Skeletal muscle cell (primary cell): ENCODE data around the gene FAAP100.
"Not testable (repeated sequence)": the region's sequence is repeated elsewhere in the genome, so short reads cannot be mapped to it uniquely, and the experiment has no call there.

ENCODE experiments used
- DNase-seq: peaks from one replicate; pipeline ENCODE4 v3.0.0-alpha.2; 2010; ENCODE audit warnings: low read depth
- H3K4me3 ChIP-seq: 2 replicates; pipeline ENCODE4 v1.5.1; 2011; ENCODE audit warnings: low read depth, mild to moderate bottlenecking, control low read depth, low read length, moderate library complexity

The FAAP100 gene, protein sequence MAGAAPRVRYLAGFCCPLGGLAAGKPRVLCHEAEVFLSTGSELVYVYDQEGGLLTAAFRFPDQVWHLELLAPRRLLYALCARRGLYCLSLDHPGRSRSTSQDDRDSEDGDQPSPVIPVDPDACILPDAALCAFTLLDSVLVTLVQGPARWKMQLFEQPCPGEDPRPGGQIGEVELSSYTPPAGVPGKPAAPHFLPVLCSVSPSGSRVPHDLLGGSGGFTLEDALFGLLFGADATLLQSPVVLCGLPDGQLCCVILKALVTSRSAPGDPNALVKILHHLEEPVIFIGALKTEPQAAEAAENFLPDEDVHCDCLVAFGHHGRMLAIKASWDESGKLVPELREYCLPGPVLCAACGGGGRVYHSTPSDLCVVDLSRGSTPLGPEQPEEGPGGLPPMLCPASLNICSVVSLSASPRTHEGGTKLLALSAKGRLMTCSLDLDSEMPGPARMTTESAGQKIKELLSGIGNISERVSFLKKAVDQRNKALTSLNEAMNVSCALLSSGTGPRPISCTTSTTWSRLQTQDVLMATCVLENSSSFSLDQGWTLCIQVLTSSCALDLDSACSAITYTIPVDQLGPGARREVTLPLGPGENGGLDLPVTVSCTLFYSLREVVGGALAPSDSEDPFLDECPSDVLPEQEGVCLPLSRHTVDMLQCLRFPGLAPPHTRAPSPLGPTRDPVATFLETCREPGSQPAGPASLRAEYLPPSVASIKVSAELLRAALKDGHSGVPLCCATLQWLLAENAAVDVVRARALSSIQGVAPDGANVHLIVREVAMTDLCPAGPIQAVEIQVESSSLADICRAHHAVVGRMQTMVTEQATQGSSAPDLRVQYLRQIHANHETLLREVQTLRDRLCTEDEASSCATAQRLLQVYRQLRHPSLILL

DNA sequence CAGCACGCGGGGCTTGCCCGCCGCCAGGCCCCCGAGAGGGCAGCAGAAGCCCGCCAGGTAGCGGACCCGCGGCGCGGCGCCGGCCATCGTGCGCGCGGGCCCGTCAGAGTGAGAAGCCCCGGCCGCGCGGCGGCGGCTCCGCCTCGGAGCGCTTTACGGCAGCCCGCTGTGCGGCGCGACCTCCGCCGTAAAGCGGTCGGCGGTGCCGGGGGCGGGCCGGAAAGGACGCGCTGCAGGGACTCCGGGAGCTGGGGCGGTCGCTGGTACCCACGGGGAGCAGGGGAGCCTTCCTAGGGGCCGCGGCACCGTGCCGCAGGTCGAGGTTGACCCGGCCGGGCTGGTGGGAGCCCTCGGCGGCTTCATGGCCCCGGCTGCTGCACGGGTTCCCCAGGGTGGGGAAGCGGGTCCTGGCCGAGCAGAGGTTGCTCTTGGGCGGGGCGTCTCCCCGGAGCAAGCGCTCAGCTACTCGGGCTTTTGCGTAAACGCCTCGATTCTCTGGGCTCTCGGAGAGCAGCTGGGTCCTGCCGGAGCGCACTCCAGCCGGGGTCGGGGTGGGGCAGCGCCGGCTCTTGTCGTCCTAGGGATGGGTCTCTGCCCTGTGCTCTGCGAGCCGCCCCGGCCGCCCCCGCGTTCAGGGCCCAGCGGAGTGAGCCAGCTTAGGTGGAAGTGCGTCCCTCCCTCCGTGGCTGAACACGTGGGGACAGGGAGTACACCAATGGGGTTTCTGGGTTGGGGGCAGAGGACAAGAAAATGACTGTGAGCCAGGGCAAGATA, at the start of gene FAAP100:
Gene FAAP100 (minus strand): TSS at position 110 of the 774 bp plus-strand sequence. CDS start 23 bp downstream, at position 87.
- peak within 1 kb of the TSS; percentile 93 for H3K4me3 ChIP-seq
- peak; percentile 39 for DNase-seq

DNA sequence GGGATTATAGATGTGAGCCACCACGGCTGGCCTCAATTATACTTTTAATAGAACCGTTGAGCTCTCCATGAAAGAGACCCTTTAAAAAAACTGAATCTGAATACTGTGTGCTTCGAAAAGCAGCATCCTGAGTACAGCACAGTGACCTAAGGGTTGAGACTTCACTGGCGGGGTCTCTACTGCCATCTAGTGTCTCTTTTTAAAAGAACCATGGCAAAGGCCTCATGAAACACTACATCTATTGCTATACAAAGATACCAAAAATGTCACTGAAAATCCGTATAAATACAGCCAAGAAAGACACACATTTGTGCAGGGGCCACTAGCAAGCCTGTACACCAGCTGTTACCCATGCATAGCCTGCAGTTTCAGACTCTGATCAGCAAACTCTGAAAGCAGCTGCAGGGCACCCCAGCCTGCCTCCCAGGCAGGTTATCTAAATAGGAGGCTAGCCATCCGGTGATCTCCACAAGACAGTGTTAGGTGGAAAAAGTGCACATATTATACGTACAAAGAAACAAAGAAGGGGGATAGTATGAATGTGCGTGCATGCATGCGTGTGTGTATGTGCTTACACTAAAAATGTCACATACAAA, 49.5 kb upstream of the FAAP100 start:
- peak; percentile 47 for DNase-seq
- H3K4me3 ChIP-seq = no peak overlapping the region

DNA sequence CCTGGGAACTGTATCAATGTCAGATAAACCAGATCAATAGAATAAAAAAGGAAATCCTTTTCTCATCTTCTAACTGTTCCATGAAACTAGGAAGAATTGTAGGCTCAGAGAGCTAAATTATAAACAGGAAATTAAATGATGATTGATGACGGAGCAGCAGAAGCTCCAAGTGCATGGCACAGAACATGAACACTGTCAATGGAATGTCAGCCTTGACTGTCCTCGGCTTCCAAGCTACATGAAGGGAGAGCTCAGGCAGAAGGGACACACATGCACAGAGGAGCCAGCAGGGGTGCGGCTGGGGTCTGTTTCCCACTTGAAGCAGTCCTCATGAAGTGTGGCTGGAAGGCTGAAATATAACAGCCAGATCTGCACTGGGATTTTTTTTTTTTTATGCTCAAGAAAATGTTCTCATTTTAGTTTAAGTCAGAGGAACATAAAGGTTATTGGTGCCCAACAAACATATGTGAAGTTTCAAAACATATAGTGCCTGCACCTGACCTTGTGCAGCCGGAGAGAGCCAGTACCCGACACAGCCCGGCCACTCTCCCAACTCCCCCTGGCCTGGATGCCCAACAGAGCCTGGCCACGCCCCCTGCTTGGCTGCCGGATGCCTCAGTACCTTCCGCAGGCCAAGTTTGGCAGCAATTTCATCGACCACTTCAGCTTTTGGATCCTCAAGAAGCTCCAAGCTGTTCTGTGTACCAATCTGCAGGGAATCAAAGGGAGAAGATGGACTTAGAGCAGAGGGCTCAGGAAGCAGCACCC, 47.8 kb upstream of the FAAP100 start:
- no peak overlapping the region for H3K4me3 ChIP-seq
- no peak for DNase-seq

DNA sequence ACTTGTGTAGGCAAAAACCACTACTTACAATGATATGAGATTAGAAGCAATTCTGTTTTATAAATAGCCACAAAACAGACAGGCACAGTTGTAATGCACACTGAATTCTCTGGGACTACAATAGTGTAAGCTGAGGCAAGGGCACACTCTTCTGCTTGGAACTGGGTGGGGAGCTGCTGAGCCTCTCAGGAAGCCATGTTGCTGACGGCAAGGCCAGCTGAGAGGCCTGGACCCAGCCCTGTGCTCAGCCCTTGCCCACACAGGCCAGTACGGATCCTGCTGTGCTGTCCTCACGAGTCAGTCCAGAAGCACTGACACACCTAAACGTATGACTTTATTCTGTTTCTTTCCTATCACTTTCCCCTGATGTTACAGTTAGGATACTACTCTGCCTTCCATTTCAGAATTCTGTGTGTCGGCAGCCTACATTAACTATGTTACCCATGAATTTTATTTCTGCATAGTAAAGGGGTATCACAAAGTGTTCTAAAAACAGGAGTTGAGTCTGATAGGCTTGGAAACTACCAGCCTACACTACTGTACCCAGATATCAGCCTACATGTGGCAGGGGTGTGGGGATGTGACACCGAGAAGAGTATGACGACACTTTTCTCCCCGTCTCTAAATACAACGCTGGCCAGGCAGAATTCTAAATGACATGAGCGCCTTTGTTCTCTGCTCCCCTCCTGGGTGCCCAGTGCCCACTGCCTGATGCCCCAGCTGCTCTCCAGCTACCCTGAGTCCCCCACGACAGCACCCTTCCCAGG, 41.1 kb upstream of the FAAP100 start:
- no peak overlapping the region for H3K4me3 ChIP-seq
- DNase-seq = no peak

DNA sequence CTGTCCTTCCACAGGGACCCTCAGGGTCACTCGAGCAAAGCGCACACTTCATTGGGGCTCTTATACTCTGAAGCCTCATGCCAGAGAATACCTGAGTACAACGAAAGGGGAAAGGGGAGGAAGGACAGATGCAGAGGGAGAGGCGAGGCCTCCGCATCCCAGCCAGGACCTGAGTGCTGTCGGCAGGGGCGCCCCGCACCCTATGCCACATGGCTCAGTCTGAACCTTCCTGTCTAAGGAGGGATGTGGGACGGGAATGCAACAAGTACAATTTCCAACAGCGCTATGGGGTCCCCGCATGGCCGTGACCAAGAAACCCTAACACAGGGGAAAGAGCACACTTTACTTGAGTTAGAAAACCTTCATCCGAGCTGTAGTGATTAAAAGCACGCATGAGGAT, 39.8 kb upstream of the FAAP100 start:
- no peak overlapping the region for H3K4me3 ChIP-seq
- DNase-seq = no peak

DNA sequence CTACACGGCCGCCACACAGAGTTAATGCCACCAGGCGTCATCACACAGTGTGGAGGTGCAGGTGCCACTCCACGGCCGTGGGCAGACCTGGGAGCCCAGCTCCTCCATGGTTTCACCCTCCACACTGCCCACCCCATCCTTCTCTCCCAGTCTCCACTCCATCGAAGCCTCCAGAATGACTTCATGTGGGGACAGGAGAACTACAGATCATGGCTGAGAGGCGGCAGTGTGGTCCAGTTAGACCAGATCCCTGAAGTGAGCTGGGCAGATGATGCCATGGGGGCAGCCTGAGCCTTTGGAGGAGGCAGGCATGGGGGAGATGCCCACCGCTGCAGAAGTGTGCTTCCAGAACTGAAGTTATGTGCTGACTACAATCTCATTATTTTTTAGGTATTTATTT, 38.0 kb upstream of the FAAP100 start:
- H3K4me3 ChIP-seq = no peak overlapping the region
- no peak for DNase-seq

DNA sequence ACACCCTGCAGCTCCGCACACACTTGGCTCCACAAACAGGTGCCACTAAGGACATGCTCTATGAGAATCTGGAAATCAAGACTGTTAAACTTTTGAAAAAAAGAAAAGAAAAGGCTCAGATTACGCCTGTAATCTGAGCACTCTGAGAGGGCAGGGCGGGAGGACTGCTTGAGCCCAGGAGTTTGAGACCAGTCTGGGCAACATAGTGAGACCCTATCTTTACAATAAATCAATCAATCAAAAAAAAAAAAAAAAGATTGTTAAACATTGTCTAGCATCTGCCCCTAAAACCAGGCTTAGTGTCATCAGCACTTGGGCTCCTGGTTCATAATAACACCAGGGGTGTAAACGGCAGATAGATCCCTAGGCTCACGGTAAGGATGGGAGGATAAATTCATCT, 37.5 kb upstream of the FAAP100 start:
- DNase-seq = no peak

DNA sequence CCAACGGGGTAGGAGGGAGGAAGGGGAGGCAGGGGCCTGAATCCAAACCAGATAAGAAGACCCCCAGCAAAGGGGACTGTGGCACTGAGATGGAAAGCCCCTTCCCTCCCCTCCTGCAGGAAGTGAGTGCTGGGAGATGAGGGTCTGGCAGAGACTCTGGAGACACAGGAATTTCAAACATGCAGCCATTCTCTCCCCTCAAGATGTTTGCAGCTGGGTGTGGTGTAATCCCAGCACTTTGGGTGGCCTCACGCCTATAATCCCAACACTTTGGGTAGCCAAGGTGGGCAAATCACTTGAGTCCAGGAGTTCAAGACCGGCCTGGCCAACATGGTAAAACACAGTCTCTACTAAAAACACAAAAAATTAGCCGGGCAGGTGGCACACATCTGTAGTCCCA, 33.9 kb upstream of the FAAP100 start:
- DNase-seq = no peak
- H3K4me3 ChIP-seq = no peak overlapping the region

More for the DNA sequence above, 37.5 kb upstream of the FAAP100 start:
- no peak overlapping the region for H3K4me3 ChIP-seq

DNA sequence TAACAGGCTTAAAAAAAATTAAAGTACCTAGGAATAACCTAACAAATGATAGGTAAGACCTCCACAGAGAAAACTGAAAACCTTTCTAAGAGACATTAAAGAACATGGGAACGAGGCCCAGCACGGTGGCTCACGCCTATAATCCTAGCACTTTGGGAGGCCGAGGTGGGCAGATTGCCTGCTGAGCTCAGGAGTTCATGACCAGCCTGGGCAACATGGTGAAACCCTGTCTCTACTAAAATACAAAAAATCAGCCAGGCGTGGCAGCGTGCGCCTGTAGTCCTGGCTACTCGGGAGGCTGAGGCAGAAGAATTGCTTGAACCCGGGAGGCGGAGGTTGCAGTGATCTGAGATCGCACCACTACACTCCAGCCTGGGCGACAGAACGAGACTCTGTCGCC, 32.6 kb upstream of the FAAP100 start:
- not testable (repeated sequence) for DNase-seq, H3K4me3 ChIP-seq

DNA sequence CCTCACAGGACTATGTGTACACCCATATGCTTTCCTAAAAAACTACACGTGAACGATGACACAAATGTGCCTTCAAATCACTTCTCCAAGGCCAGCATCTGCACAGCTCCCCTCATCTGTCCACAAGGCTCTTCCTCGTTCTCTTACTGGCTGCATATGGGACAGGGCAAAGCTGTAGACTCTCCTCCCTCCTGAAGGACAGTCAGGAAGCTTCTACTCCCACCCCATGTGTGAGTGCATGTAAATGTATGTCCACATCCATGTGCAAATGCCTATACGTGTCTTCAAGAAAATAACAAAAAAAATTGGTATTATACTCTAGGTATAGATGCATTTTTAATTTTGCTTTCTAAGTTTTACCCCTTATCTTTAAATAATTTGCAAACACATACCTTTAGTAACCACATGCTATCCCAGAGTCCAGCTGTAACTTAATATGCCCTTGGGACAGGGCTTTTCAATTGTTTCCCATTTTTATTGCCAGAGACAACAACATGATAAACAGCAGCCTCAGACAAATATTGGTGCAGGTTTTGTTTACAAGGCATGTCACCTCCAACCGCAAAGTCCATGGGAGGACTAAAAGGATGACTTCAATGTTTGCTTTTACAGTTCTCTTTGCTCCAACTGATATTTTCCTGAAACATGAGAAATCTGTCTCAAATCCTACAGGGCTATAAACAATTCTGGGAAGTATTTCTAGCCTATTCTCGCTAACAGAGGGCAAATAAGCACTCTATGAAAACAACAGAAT, 31.6 kb upstream of the FAAP100 start:
- DNase-seq = no peak
- H3K4me3 ChIP-seq = no peak overlapping the region

DNA sequence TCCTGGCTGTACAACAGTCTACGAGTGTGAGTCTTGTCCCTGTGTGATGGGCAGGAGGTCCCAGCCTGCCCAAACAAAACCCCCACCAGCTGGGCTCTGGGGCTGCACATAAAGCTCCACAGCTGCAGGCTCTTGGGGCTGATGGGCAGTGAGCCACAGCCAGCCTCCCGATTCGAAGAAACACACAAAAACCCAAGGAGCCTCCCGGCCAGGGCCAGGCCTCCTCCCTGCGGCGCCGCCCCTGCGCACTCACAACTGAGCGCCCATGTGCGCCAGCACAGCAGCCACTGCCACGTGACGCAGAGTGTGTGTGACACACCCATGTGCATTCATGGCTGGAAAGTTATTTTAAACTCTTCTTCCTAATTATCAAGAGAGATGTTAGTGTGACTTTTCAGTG, 30.6 kb upstream of the FAAP100 start:
- no peak overlapping the region for H3K4me3 ChIP-seq
- DNase-seq = no peak

DNA sequence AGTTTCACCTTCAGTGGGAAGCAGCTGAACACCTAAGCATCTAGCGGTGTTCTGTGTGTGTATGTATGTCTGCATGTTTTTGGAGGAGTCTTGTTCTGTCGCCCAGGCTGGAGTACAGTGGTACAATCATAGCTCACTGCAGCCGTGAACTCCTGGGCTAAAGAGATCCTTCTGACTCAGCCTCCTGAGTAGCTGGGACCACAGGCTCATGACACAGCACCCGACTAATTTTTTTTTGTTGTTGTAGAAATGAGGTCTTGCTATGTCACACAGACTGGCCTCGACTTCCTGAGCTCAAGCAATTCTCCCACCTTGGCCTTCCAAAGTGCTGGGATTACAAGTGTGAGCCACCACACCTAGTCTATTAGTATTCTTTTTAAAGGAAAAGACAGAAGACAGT, 30.2 kb upstream of the FAAP100 start:
- DNase-seq = no peak
- H3K4me3 ChIP-seq = no peak overlapping the region

DNA sequence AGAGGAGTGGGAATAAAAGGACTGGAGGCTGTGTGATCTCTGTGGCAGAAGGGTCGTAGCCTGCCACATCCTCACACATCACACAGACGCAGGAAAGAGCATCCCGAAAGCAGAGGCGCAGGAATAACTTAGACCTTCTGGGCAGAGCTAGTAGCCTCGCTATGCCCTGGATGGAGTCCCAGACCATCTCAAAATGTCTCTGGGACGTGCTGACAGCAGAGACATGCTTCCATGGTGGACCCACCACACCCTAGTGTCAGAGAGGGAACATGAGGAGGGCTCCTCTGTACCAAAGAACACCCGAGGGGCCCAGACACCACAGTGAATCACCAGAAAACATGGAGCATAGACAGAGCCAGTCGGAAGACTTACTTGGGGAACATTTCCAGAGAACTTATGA, 29.6 kb upstream of the FAAP100 start:
- no peak for DNase-seq
- no peak overlapping the region for H3K4me3 ChIP-seq

DNA sequence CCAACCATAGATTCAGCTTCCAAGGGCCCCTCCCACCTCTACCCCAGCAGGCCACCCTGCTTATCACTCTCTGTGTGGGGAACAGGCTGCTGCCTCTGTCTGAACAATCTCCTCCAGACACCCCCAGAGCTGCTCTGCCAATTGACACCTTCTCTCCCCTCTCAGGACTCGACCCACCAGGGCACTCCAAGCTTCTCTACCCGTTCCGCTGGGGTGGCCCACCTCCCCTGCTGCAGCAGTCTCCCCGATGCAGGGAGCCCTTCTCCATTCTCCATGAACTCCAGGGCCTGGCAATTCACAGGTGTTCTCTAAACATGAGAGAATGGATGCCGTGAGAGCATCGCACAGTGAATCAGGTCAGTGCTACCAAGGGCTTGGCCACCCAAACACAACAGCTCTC, 28.3 kb upstream of the FAAP100 start:
- DNase-seq = no peak
- H3K4me3 ChIP-seq = no peak overlapping the region

DNA sequence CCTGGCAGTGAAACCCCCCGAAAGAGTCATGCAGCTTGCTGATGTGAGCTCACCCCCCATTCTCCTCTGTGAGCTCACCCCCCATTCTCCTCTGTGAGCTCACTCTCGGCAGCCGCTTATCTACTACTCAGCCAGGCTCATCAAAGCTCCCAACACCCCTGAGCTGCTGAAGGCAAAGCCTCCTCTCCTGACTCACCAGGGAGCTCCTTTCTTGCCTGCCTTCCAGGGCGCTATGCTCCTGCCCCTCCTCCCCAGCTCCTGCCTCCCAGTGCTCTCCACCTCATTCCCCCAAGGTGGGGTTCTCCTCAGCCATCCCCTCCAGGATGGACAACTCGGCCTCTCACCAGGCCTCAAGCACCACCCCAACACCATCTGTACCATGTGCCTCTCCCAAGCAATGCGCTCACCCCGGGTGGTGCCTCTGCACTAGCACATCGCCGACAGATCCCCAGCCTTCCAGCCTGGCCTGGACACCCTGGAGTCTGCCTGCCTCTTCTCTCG, 27.7 kb upstream of the FAAP100 start:
- DNase-seq = no peak

DNA sequence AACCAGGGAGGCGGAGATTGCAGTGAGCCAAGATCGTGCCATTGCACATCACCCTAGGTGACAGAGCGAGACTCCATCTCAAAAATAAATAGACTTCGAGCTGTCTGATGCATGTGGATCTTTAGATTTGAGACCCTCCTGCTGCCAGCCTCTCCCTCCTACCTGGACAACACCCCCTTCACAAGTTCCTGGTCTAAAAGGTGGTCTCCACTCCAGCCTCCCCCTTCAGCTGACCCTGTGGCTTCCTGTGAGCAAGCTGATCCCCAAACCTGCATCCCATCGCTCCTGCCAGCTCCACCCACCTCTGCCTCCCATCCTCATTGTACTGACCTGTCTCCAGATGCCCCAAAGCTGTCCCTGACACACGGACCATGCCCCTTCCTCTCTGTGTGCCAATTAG, 27.1 kb upstream of the FAAP100 start:
- no peak for DNase-seq
- H3K4me3 ChIP-seq = no peak overlapping the region

More for the DNA sequence above, 27.7 kb upstream of the FAAP100 start:
- no peak overlapping the region for H3K4me3 ChIP-seq

DNA sequence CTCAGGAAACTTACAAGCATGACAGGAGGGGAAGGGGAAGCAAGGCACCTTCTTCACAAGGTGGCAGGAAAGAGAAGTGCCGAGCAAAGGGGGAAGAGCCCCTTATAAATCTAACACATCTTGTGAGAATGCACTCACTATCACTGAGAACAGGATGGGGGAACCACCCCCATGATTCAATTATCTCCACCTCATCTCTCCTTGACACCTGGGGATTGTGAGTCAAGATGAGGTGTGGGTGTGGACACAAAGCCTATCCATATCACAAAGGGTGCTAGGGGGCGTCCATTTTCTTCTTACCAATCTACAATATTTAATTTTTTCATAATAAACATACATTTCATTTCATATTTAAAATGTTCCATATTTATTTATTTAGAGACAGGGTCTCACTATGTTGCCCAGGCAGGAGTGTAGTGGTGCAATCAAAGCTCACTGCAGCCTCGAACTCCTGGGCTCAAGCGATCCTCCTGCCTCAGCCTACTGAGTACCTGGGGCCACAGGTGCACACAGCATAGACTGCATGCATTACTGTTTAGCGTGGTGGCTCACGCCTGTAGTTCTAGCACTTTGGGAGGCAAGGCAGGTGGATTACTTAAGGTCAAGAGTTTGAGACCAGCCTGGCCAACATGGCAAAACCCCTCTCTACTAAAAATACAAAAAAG, 26.5 kb upstream of the FAAP100 start:
- DNase-seq = no peak
- H3K4me3 ChIP-seq = no peak overlapping the region
